C4-2B (cell line): ENCODE results near the gene ZNF277.
A peak's percentile ranks its signal among the peaks of the same experiment; 100 is the strongest.

Experiments used
- H3K27ac ChIP-seq: fragments of 450-650 bp; 2 replicates; pipeline ENCODE4 v1.5.1; 2017
- ZFX ChIP-seq: fragments of 450-650 bp; IDR thresholded peaks from 2 replicates; pipeline ENCODE4 v1.6.1; 2017
- TF ChIP-seq, protein P1 (sequence below): fragments of 450-650 bp; conservative IDR thresholded peaks from 2 replicates; pipeline ENCODE4 v1.5.1; 2017; ENCODE audit warnings: mild to moderate bottlenecking

The ZNF277 gene

DNA sequence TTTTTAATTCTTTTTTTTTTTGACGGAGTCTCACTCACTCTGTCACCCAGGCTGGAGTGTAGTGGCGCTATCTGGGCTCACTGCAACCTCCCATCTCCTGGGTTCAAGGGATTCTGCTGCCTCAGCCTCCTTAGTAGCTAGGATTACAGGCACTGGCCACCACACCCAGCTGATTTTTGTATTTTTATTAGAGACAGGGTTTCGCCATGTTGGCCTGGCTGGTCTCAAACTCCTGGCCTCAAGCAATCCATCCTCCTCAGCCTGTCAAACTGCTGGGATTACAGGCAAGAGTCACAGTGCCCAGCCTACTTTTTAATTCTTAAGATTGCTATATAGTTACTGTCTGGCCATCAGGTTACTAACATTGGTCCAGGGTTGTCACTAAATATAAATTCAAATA lies 59.6 kb downstream of the ZNF277 start:
- no peak overlapping the region for H3K27ac ChIP-seq
- TF ChIP-seq, protein P1, sequence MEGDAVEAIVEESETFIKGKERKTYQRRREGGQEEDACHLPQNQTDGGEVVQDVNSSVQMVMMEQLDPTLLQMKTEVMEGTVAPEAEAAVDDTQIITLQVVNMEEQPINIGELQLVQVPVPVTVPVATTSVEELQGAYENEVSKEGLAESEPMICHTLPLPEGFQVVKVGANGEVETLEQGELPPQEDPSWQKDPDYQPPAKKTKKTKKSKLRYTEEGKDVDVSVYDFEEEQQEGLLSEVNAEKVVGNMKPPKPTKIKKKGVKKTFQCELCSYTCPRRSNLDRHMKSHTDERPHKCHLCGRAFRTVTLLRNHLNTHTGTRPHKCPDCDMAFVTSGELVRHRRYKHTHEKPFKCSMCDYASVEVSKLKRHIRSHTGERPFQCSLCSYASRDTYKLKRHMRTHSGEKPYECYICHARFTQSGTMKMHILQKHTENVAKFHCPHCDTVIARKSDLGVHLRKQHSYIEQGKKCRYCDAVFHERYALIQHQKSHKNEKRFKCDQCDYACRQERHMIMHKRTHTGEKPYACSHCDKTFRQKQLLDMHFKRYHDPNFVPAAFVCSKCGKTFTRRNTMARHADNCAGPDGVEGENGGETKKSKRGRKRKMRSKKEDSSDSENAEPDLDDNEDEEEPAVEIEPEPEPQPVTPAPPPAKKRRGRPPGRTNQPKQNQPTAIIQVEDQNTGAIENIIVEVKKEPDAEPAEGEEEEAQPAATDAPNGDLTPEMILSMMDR, result no peak
- no peak for TF ChIP-seq ZFX

- H3K27ac ChIP-seq, result no peak overlapping the region
- TF ChIP-seq ZFX, result no peak
- TF ChIP-seq, protein P1, result no peak
Observed at GRCh38 chr7:112266595-112267270, 60.2 kb downstream of the ZNF277 start.

- TF ChIP-seq, protein P1, result no peak
- TF ChIP-seq ZFX, result no peak
- H3K27ac ChIP-seq, result peak overlapping the region; percentile 40; the same call in 1 of the 2 replicates
Observed at GRCh38 chr7:112267944-112268691, 61.6 kb downstream of the ZNF277 start.

- TF ChIP-seq, protein P1, result no peak
- TF ChIP-seq ZFX, result no peak
- H3K27ac ChIP-seq, result no peak overlapping the region
Observed at GRCh38 chr7:112271162-112271561, 64.7 kb downstream of the ZNF277 start.

DNA sequence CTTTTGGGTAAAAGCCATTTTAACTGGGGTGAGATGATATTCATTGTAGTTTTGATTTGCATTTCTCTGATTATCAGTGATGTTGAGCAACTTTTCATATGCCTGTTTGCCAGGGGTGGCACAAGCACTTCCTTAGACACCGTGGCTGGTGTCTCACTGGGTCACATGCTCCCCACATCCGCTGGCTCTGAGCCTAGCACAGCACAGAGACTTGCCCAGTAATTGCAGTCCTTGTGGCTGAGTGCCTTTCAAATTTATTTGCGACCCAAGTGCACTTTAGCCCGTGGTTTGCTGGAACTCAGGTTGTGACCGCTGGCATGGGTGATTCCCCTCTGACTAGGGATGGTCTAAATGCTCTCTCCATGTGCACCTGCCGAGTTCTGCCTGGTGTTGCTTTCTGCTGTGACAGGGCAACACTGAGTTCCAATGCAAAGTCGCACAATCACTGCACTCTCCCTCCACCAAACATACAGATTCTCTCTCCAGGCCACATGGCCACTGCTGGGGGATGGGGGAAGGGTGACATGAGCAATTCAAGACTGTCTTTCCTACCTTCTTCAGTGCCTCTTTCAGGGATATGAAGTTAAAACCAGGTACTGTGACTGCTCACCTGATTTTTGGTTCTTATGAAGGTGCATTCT lies 66.5 kb downstream of the ZNF277 start:
- H3K27ac ChIP-seq, result no peak overlapping the region
- no peak for TF ChIP-seq ZFX
- TF ChIP-seq, protein P1, result no peak

DNA sequence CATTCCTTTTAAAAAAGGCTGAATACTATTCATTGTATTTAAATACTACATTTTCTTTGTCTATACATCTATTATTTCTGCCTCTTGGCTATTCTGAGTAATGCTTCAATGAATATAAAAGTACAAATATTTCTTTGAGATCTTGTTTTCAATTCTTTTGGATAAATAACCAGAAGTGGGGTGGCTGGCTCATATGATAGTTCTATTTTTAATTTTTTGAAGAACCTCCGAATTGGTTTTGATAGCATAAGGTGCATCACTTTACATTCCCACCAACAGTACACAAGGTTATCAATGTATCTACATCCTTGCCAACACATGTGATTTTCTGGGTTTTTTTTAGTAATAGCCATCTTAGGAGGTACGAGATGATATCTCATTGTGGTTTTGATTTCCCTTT lies 72.5 kb downstream of the ZNF277 start:
- H3K27ac ChIP-seq, result no peak overlapping the region
- no peak for TF ChIP-seq ZFX
- TF ChIP-seq, protein P1, result no peak

DNA sequence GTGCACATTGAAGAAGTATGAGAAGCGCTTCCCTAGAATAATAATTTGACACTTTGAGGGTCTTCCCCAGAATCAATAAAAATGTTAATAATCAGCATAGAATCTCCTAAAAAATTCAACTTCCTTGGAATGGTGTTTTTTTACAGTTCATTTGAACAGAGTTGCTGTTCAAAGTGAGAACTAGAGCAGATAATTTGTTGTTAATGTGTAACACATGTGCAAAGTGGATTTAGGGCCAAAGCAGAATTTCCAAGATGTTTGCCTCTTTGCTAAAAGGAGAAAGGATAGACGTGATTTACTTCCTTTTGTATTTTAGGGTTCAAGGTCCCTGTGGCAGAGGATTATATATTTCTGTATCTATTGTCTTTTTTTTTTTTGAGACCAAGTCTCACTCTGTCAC lies 73.8 kb downstream of the ZNF277 start:
- no peak overlapping the region for H3K27ac ChIP-seq
- no peak for TF ChIP-seq ZFX
- TF ChIP-seq, protein P1, result no peak
